GM06990 (cell line): ENCODE results near the gene TEX30.
A peak's percentile ranks its signal among the peaks of the same experiment; 100 is the strongest.

Experiments used
- DNase-seq: peaks from one replicate; pipeline ENCODE4 v3.0.0-alpha.2; 2011; ENCODE audit not compliant: insufficient read length; ENCODE audit errors: extremely low read depth
- H3K27me3 ChIP-seq: replicated peaks from 2 replicates; pipeline ENCODE4 v1.6.0; 2011; ENCODE audit warnings: low read length; ENCODE audit not compliant: control insufficient read depth, insufficient read depth
- H3K36me3 ChIP-seq: 2 replicates; pipeline ENCODE4 v1.5.1; 2011; ENCODE audit warnings: low read length; ENCODE audit not compliant: control insufficient read depth, insufficient read depth
- H3K4me3 ChIP-seq: replicated peaks from 2 replicates; pipeline ENCODE4 v1.5.1; 2011; ENCODE audit warnings: low read depth, mild to moderate bottlenecking, control low read depth, low read length
- CTCF ChIP-seq: IDR thresholded peaks from 2 replicates; pipeline ENCODE4 v1.5.1; 2011; ENCODE audit warnings: low read length, control low read depth, mild to moderate bottlenecking, inconsistent platforms; ENCODE audit not compliant: insufficient read depth, poor library complexity, severe bottlenecking

Gene TEX30

GRCh38 chr13:102751886-102752285, 21.7 kb downstream of the TEX30 start:
- no peak for DNase-seq
- no peak for TF ChIP-seq CTCF
- no peaks in the 10 kb centered on the region for H3K36me3 ChIP-seq
- no peak overlapping the region for H3K4me3 ChIP-seq
- no peaks in the 10 kb centered on the region for H3K27me3 ChIP-seq

DNA sequence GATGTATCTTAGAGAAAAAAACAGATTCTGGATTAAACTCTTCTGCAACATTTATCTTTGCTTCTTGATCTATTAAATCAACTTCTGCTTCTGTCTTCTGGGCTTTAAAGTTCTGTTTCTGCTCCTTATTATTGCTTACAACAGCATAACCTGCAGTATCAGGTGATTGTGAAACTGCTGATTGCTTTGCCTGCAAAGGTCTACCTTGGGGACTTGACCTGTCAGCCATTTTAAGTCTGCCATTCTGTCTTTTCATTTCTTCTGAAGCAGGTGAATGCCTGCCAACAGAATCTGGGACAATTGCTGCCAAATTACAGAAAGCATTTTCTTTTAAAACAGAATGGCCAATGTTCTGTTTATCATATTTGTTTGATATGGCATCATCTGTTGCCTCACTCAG, 31.1 kb downstream of the TEX30 start:
- H3K4me3 ChIP-seq, result no peak overlapping the region
- no peak for DNase-seq
- H3K27me3 ChIP-seq, result no peaks in the 10 kb centered on the region
- no peak for TF ChIP-seq CTCF
- H3K36me3 ChIP-seq, result no peaks in the 10 kb centered on the region

GRCh38 chr13:102742101-102742500, 31.5 kb downstream of the TEX30 start:
- Histone ChIP-seq H3K27me3 (no peaks in the 10 kb centered on the region; the same call in 1 of the 2 replicates), H3K36me3 (no peaks in the 10 kb centered on the region), H3K4me3 (no peak overlapping the region)
- DNase-seq, result no peak
- no peak for TF ChIP-seq CTCF

GRCh38 chr13:102729560-102730270, 43.9 kb downstream of the TEX30 start:
- Histone ChIP-seq H3K4me3 (no peak overlapping the region), H3K27me3 (no peaks in the 10 kb centered on the region), H3K36me3 (no peaks in the 10 kb centered on the region)
- no peak for TF ChIP-seq CTCF
- no peak for DNase-seq

- no peaks in the 10 kb centered on the region for H3K27me3 ChIP-seq
- no peak overlapping the region for H3K4me3 ChIP-seq
- TF ChIP-seq CTCF, result no peak
- no peak for DNase-seq
- H3K36me3 ChIP-seq, result no peaks in the 10 kb centered on the region
Observed at GRCh38 chr13:102726430-102726829, 47.2 kb downstream of the TEX30 start.

- peak; percentile 18 for TF ChIP-seq CTCF
- H3K4me3 ChIP-seq, result no peak overlapping the region
- no peaks in the 10 kb centered on the region for H3K36me3 ChIP-seq
- no peak for DNase-seq
- no peaks in the 10 kb centered on the region for H3K27me3 ChIP-seq
Observed at GRCh38 chr13:102724923-102725322, 48.7 kb downstream of the TEX30 start.
